ENCODE data around the gene CDH15.

Gene CDH15

DNA sequence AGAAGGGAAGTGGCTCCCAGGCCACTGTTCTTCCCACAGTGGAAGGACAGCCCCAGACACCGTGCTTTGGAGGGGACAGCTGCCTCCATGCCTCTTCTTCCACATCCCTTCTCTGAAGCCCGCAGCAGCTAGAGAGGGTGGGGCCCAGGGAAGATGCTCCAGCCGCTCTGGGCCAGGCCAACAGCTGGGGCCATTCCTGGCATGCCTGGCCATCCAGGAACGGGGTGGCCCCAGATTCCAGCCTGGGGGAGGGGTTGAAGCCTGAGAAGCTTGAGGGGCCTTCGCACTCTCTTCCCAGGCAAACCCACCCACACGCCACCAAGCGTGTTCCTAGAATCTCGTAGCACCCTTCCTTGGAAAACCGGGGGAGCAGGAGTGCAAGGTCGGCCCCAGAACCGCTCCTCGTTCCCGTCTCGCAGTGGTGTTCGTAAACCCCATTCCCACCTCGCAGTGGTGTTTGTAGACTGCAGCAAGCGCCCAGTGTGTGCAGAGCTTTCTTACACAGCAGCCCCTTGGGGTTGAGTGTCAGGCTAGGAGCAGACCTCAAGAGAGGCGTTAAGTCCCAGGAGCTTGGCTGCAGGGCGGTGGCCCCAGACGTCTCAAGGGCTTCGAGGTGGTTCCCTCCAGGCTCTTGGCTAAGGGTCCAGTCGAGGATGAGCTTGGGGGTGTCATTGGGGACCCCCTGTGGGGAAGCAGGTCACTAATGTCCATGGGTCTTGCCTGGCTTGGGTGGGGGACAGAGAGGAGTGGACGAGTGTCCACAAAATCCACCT lies 2.7 kb downstream of the CDH15 start:
- H3K9me3 Mint-ChIP-seq, result no peaks in the 10 kb centered on the region
- no peak overlapping the region for H3K27ac Mint-ChIP-seq (ENCODE audit: low read depth)
- ATAC-seq (replicated peaks; ENCODE audit: extremely low read depth, poor library complexity, severe bottlenecking) (no peak), DNase-seq (ENCODE audit: low spot score in 2 of 2) (no peak)
- no peaks in the 10 kb centered on the region for H3K27me3 Mint-ChIP-seq
- peaks cover 12% of the 10 kb centered on the region for H3K4me1 Mint-ChIP-seq
- H3K36me3 Mint-ChIP-seq (ENCODE audit: insufficient read depth), result peaks cover 3% of the 10 kb centered on the region
- no peak overlapping the region for H3K4me3 Mint-ChIP-seq

GRCh38 chr16:89174877-89175276 lies 3.3 kb downstream of the CDH15 start:
- peaks cover 3% of the 10 kb centered on the region for H3K36me3 Mint-ChIP-seq (ENCODE audit: insufficient read depth)
- no peak overlapping the region for H3K27ac Mint-ChIP-seq (ENCODE audit: low read depth)
- no peaks in the 10 kb centered on the region for H3K27me3 Mint-ChIP-seq
- peaks cover 12% of the 10 kb centered on the region for H3K4me1 Mint-ChIP-seq
- DNase-seq (ENCODE audit: low spot score in 2 of 2) (no peak), ATAC-seq (replicated peaks; ENCODE audit: extremely low read depth, poor library complexity, severe bottlenecking) (no peak)
- H3K9me3 Mint-ChIP-seq, result no peaks in the 10 kb centered on the region
- no peak overlapping the region for H3K4me3 Mint-ChIP-seq

GRCh38 chr16:89175280-89176146 lies 4.0 kb downstream of the CDH15 start:
- H3K4me3 Mint-ChIP-seq, result no peak overlapping the region
- H3K27ac Mint-ChIP-seq (ENCODE audit: low read depth), result no peak overlapping the region
- no peaks in the 10 kb centered on the region for H3K27me3 Mint-ChIP-seq
- peaks cover 2% of the 10 kb centered on the region for H3K36me3 Mint-ChIP-seq (ENCODE audit: insufficient read depth)
- no peak for ATAC-seq (replicated peaks; ENCODE audit: extremely low read depth, poor library complexity, severe bottlenecking)
- H3K9me3 Mint-ChIP-seq, result no peaks in the 10 kb centered on the region
- no peak for DNase-seq (ENCODE audit: low spot score in 2 of 2)
- H3K4me1 Mint-ChIP-seq, result peaks cover 10% of the 10 kb centered on the region

GRCh38 chr16:89176147-89176690 lies 4.7 kb downstream of the CDH15 start:
- H3K36me3 Mint-ChIP-seq (ENCODE audit: insufficient read depth), result peaks cover 2% of the 10 kb centered on the region
- H3K4me1 Mint-ChIP-seq, result peaks cover 4% of the 10 kb centered on the region
- no peak for DNase-seq (ENCODE audit: low spot score in 2 of 2)
- H3K27me3 Mint-ChIP-seq, result peaks cover under 1% of the 10 kb centered on the region
- H3K27ac Mint-ChIP-seq (ENCODE audit: low read depth), result no peak overlapping the region
- ATAC-seq (replicated peaks; ENCODE audit: extremely low read depth, poor library complexity, severe bottlenecking), result no peak
- H3K4me3 Mint-ChIP-seq, result no peak overlapping the region
- H3K9me3 Mint-ChIP-seq, result no peaks in the 10 kb centered on the region

- DNase-seq (ENCODE audit: low spot score in 2 of 2), result no peak
- Mint-ChIP-seq H3K9me3 (no peaks in the 10 kb centered on the region), H3K4me3 (no peak overlapping the region), H3K4me1 (peaks cover 4% of the 10 kb centered on the region), H3K36me3 (ENCODE audit: insufficient read depth) (peaks cover 2% of the 10 kb centered on the region), H3K27me3 (peaks cover 5% of the 10 kb centered on the region), H3K27ac (ENCODE audit: low read depth) (no peak overlapping the region)
- ATAC-seq (replicated peaks; ENCODE audit: extremely low read depth, poor library complexity, severe bottlenecking), result no peak
Observed at GRCh38 chr16:89176717-89177116, 5.2 kb downstream of the CDH15 start.

DNA sequence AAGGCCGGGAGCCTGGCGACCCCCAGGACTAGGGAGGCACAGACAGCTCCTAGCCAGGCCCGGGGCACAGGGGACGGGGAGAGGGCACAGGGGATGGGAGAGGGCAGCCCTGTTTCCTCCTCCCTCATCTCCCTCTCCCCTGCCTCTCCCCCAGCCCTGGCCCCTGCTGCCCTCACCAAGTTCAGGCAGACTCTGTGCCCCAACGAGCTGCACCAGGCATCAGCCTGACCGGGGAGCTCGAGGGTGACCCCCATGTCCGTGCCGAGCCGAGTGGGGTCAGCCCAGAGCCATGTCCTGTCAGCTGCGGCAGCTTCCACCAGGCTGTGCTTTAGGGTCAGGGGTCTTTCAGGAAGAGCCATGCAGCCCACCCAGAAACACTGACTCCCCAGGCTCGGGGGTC lies 6.0 kb downstream of the CDH15 start:
- H3K4me3 Mint-ChIP-seq, result no peak overlapping the region
- ATAC-seq (replicated peaks; ENCODE audit: extremely low read depth, poor library complexity, severe bottlenecking) (no peak), DNase-seq (ENCODE audit: low spot score in 2 of 2) (no peak)
- H3K36me3 Mint-ChIP-seq (ENCODE audit: insufficient read depth), result peaks cover 2% of the 10 kb centered on the region
- no peak overlapping the region for H3K27ac Mint-ChIP-seq (ENCODE audit: low read depth)
- no peaks in the 10 kb centered on the region for H3K9me3 Mint-ChIP-seq
- peaks cover 4% of the 10 kb centered on the region for H3K4me1 Mint-ChIP-seq
- H3K27me3 Mint-ChIP-seq, result peaks cover 6% of the 10 kb centered on the region

- Mint-ChIP-seq H3K9me3 (no peaks in the 10 kb centered on the region), H3K27me3 (peaks cover 6% of the 10 kb centered on the region), H3K27ac (ENCODE audit: low read depth) (no peak overlapping the region), H3K4me1 (no peaks in the 10 kb centered on the region), H3K4me3 (no peak overlapping the region), H3K36me3 (ENCODE audit: insufficient read depth) (peaks cover 2% of the 10 kb centered on the region)
- DNase-seq (ENCODE audit: low spot score in 2 of 2), result no peak
- no peak for ATAC-seq (replicated peaks; ENCODE audit: extremely low read depth, poor library complexity, severe bottlenecking)
Observed at GRCh38 chr16:89178453-89179147, 7.1 kb downstream of the CDH15 start.

DNA sequence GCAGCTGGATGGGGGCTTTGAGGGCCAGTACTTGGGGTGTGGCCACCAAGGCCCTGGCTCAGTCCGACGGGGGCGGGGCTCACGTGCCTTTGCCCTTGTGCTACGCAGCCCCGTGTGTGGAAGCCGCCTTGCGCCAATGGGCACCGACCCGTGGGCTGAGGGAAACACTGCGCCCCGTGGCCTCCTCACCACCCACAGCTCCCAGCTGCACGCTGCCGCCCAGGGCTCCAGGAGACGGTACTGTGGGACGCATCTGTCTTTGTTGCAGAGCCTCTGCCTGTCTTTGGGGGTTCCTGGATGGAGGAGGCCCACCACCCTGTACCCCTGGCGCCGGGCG lies 7.6 kb downstream of the CDH15 start:
- peaks cover 3% of the 10 kb centered on the region for H3K36me3 Mint-ChIP-seq (ENCODE audit: insufficient read depth)
- H3K9me3 Mint-ChIP-seq, result no peaks in the 10 kb centered on the region
- H3K27ac Mint-ChIP-seq (ENCODE audit: low read depth), result no peak overlapping the region
- no peak overlapping the region for H3K4me3 Mint-ChIP-seq
- ATAC-seq (replicated peaks; ENCODE audit: extremely low read depth, poor library complexity, severe bottlenecking) (no peak), DNase-seq (ENCODE audit: low spot score in 2 of 2) (no peak)
- peaks cover 6% of the 10 kb centered on the region for H3K27me3 Mint-ChIP-seq
- H3K4me1 Mint-ChIP-seq, result no peaks in the 10 kb centered on the region

GRCh38 chr16:89179656-89180315 lies 8.2 kb downstream of the CDH15 start:
- H3K27me3 Mint-ChIP-seq, result peaks cover 6% of the 10 kb centered on the region
- H3K9me3 Mint-ChIP-seq, result no peaks in the 10 kb centered on the region
- no peak for ATAC-seq (replicated peaks; ENCODE audit: extremely low read depth, poor library complexity, severe bottlenecking)
- no peak overlapping the region for H3K27ac Mint-ChIP-seq (ENCODE audit: low read depth)
- DNase-seq (ENCODE audit: low spot score in 2 of 2), result no peak
- no peak overlapping the region for H3K4me3 Mint-ChIP-seq
- peaks cover 7% of the 10 kb centered on the region for H3K36me3 Mint-ChIP-seq (ENCODE audit: insufficient read depth)
- no peaks in the 10 kb centered on the region for H3K4me1 Mint-ChIP-seq

GRCh38 chr16:89183463-89183862 lies 11.9 kb downstream of the CDH15 start:
- no peak for DNase-seq (ENCODE audit: low spot score in 2 of 2)
- no peak overlapping the region for H3K4me3 Mint-ChIP-seq
- H3K27me3 Mint-ChIP-seq, result peaks cover 6% of the 10 kb centered on the region
- ATAC-seq (replicated peaks; ENCODE audit: extremely low read depth, poor library complexity, severe bottlenecking), result no peak
- H3K27ac Mint-ChIP-seq (ENCODE audit: low read depth), result no peak overlapping the region
- H3K4me1 Mint-ChIP-seq, result no peaks in the 10 kb centered on the region
- peaks cover 25% of the 10 kb centered on the region for H3K36me3 Mint-ChIP-seq (ENCODE audit: insufficient read depth)
- H3K9me3 Mint-ChIP-seq, result peaks cover 5% of the 10 kb centered on the region

GRCh38 chr16:89183975-89184676 lies 12.6 kb downstream of the CDH15 start:
- ATAC-seq (replicated peaks; ENCODE audit: extremely low read depth, poor library complexity, severe bottlenecking), result no peak
- Mint-ChIP-seq H3K27me3 (peaks cover 6% of the 10 kb centered on the region), H3K4me3 (no peak overlapping the region), H3K9me3 (peaks cover 5% of the 10 kb centered on the region), H3K4me1 (no peaks in the 10 kb centered on the region), H3K36me3 (ENCODE audit: insufficient read depth) (peaks cover 29% of the 10 kb centered on the region), H3K27ac (ENCODE audit: low read depth) (no peak overlapping the region)
- no peak for DNase-seq (ENCODE audit: low spot score in 2 of 2)

GRCh38 chr16:89184677-89184932 lies 13.1 kb downstream of the CDH15 start:
- no peak overlapping the region for H3K27ac Mint-ChIP-seq (ENCODE audit: low read depth)
- peaks cover 5% of the 10 kb centered on the region for H3K9me3 Mint-ChIP-seq
- peaks cover 29% of the 10 kb centered on the region for H3K36me3 Mint-ChIP-seq (ENCODE audit: insufficient read depth)
- H3K4me3 Mint-ChIP-seq, result no peak overlapping the region
- DNase-seq (ENCODE audit: low spot score in 2 of 2) (no peak), ATAC-seq (replicated peaks; ENCODE audit: extremely low read depth, poor library complexity, severe bottlenecking) (no peak)
- no peaks in the 10 kb centered on the region for H3K4me1 Mint-ChIP-seq
- H3K27me3 Mint-ChIP-seq, result peaks cover 6% of the 10 kb centered on the region
